ENCODE data around the gene SPEM2.
A peak's percentile ranks its signal among the peaks of the same experiment; 100 is the strongest.

The SPEM2 gene

DNA sequence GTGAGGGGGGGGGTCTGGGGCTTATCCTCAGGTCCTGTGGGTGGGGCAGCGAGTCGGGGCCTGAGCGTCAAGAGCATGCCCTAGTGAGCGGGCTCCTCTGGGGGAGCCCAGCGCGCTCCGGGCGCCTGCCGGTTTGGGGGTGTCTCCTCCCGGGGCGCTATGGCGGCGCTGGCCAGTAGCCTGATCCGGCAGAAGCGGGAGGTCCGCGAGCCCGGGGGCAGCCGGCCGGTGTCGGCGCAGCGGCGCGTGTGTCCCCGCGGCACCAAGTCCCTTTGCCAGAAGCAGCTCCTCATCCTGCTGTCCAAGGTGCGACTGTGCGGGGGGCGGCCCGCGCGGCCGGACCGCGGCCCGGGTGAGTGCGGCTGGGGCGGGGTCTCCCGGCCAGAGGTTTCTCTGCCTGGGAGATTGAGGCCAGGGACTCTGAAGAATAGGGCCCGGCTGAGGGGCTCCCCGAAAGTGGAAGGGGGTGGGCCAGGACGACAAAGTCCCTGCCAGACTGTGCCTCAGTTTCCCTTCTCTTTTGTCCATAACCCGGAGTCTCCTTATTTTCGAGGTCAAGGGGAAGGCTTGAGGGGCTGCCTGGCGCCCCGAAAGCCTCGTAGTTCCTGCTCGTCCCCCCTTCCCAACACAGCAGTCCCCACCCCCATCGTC, 14.2 kb downstream of the SPEM2 start, which contains the start of gene FGF11:
Gene FGF11, plus strand, starts transcription at position 51 of the 651 bp plus-strand sequence. Its CDS starts 109 bp downstream, at position 160.
- in situ Hi-C loops (cut with MboI; ENCODE audit: low pct_unique_long_range_greater_than_20kb, low sequenced_read_pairs, unreplicated experiment) = no loop called here
- DNase-seq (ENCODE audit: low spot score) = no peak

DNA sequence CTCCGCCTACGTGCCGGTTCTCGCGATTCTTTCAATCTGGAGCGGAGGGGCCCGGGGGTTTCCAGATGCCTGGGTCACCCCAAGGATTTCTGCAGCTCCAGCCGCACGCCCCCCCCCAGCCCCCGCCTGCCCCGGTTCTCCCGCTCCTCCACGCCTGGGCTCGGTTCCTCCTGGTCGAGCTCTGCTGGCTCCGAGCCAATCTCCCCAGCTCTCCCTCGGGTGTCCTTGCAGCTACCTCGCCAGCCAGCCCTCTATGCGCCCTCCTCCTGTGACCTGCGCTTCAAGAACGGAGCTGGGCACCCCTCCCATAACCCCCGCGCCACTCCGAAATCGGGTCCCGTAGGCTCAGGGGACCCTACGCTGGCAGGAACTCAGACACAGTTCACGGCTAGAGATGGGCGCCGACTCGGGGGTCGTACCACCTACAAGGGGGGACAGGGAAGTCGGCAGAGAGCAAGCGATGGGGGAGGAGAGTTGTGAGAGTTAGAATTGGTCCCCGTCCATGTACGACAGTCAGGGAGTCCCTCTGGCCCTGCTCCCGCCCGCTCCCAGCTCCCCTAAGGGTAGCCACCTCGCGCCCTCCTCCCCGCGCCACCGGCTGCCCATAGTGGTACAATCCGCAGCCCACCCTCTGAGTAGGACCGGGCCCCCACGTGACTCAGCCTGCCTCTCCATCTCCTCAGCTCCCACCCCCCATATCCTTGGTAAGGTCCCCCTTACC, 14.9 kb downstream of the SPEM2 start:
- in situ Hi-C loops (cut with MboI; ENCODE audit: low pct_unique_long_range_greater_than_20kb, low sequenced_read_pairs, unreplicated experiment) = no loop called here
- TF ChIP-seq, protein P1, sequence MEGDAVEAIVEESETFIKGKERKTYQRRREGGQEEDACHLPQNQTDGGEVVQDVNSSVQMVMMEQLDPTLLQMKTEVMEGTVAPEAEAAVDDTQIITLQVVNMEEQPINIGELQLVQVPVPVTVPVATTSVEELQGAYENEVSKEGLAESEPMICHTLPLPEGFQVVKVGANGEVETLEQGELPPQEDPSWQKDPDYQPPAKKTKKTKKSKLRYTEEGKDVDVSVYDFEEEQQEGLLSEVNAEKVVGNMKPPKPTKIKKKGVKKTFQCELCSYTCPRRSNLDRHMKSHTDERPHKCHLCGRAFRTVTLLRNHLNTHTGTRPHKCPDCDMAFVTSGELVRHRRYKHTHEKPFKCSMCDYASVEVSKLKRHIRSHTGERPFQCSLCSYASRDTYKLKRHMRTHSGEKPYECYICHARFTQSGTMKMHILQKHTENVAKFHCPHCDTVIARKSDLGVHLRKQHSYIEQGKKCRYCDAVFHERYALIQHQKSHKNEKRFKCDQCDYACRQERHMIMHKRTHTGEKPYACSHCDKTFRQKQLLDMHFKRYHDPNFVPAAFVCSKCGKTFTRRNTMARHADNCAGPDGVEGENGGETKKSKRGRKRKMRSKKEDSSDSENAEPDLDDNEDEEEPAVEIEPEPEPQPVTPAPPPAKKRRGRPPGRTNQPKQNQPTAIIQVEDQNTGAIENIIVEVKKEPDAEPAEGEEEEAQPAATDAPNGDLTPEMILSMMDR (IDR thresholded peaks at IDR 0.05; ENCODE audit: extremely low read depth, insufficient read depth, missing control alignments) = no peak
- DNase-seq (ENCODE audit: low spot score) = peak; percentile 72

More for the DNA sequence above, 14.2 kb downstream of the SPEM2 start, which contains the start of gene FGF11:
- TF ChIP-seq, protein P1 (IDR thresholded peaks at IDR 0.05; ENCODE audit: extremely low read depth, insufficient read depth, missing control alignments) = no peak

DNA sequence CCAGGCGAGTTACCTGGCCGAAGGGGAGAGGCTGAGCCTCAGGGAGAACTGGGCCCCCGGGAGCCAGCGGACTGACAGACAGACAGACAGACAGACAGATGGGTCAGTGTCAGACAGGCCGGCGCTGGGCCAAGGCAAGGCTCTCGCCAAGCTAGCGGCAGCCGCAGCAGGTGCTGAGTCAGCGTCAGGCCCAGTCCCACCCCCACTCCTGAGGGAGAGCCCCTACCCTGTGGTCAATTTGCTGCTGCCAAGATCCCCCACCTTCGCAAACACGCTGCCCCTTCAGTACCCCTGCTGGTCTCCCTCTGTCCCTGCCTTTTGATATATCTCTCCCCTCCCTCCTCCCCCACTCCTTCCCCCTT, 15.4 kb downstream of the SPEM2 start:
- peak; percentile 81 for DNase-seq (ENCODE audit: low spot score)
- in situ Hi-C loops (cut with MboI; ENCODE audit: low pct_unique_long_range_greater_than_20kb, low sequenced_read_pairs, unreplicated experiment) = no loop called here
- TF ChIP-seq, protein P1 (IDR thresholded peaks at IDR 0.05; ENCODE audit: extremely low read depth, insufficient read depth, missing control alignments) = no peak

DNA sequence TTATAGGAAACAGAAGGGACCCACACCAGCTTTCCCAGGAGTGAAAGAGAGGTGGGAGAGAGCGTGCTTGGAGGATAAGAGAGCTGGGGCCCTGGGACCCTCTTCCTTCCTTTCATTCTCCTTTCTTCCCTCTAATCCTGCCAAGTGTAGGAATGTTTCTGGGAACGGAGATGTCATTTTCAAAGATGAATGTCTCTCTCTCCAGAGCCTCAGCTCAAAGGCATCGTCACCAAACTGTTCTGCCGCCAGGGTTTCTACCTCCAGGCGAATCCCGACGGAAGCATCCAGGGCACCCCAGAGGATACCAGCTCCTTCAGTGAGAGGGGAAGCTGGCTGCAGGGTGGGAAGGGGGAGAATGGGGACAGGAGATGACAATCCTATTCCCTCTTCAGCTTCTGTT, 15.8 kb downstream of the SPEM2 start:
- TF ChIP-seq, protein P1 (IDR thresholded peaks at IDR 0.05; ENCODE audit: extremely low read depth, insufficient read depth, missing control alignments) = no peak
- no peak for DNase-seq (ENCODE audit: low spot score)
- in situ Hi-C loops (cut with MboI; ENCODE audit: low pct_unique_long_range_greater_than_20kb, low sequenced_read_pairs, unreplicated experiment) = no loop called here

DNA sequence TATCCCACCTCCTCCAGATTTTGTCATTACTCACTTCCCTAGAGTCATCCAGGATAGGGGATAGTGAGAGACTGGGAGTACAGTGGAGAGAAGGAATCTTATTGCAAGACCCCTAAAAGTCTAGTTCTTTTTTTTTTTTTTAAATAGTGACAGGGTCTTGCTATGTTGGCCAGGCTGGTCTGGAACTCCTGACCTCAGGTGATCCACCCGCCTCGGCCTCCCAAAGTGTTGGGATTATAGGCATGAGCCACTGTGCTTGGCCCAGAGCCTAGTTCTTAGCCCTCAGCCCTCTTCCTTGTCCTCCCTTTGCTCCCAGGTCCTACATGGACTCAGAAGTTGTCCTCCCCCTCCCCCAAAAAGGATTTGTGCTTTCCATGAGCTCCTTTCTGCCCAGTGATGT, 16.7 kb downstream of the SPEM2 start:
- in situ Hi-C loops (cut with MboI; ENCODE audit: low pct_unique_long_range_greater_than_20kb, low sequenced_read_pairs, unreplicated experiment) = no loop called here
- TF ChIP-seq, protein P1 (IDR thresholded peaks at IDR 0.05; ENCODE audit: extremely low read depth, insufficient read depth, missing control alignments) = no peak
- DNase-seq (ENCODE audit: low spot score) = no peak

DNA sequence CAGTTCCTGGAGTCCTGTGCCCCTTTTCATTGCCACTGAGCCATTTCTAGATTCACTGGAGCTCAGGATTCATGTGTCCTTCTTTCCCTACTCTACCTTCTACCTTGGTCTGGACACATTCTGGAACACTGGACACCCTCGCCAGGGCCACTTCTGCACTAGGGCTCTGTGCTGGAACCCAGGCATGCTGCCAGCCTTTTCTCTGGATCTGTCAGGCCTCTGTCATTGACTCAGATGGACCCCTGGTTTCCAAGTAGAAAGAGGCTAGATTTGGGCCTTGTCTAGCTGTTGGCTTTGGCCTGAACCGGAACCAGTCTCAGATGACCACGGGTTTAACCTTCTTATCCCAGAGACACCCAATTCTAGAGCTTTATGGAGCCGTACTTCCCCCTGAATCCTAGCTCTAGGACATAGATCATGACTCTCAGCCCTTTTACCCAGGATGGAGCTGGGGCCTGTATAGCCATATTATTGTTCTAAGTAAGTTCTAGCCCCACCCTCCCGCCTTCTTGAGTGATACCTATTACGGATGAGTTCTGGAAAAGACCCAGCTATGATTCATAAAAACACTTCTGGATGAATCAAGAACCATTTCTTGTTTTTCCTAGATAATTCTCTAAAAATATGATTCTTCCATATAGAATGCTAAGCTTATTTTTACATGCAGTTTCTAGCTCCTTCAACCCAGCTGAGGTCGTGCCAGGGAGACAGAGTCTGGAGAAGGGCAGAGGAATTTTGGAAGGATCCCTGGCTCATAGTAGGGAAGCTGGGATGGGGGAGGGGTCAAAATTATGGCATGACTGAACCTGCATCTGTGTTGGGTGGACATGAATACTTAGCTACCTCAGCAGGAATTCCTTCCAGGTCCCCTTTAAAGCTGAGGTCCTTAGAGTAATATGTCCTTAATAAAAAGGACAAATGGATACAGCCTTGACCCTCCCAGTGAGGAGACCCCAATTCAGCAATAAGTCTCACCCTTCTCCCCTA, 18.4 kb downstream of the SPEM2 start:
- TF ChIP-seq, protein P1 (IDR thresholded peaks at IDR 0.05; ENCODE audit: extremely low read depth, insufficient read depth, missing control alignments) = no peak
- DNase-seq (ENCODE audit: low spot score) = no peak
- in situ Hi-C loops (cut with MboI; ENCODE audit: low pct_unique_long_range_greater_than_20kb, low sequenced_read_pairs, unreplicated experiment) = no loop called here

All from GM13977 (cell line).